HG02938 (cell line): Measurements from ENCODE around the gene SET.
"Not testable (repeated sequence)": the region's sequence is repeated elsewhere in the genome, so short reads cannot be mapped to it uniquely, and the experiment has no call there.

Experiments
- ATAC-seq: cut with Tn5 transposase; IDR thresholded peaks from one replicate; pipeline ENCODE4 v1.9.1; 2021; ENCODE audit warnings: mild to moderate bottlenecking, moderate library complexity; ENCODE audit not compliant: unreplicated experiment

The SET gene

GRCh38 chr9:128688501-128689292 is at the start of gene SET:
Gene SET (plus strand): TSS chr9:128689222. CDS start chr9:128689583, 361 bp downstream.
- ATAC-seq: peak; percentile 53

- ATAC-seq: no peak
These were observed 48.4 kb upstream of the SET start for GRCh38 chr9:128640603-128641002.

GRCh38 chr9:128642675-128643245 is 46.3 kb upstream of the SET start:
- no peak for ATAC-seq

- peak; percentile 75 for ATAC-seq
These were observed 45.3 kb upstream of the SET start for GRCh38 chr9:128643519-128644300.

- not testable (repeated sequence) for ATAC-seq
These were observed 40.8 kb upstream of the SET start for GRCh38 chr9:128648206-128648605.

GRCh38 chr9:128651798-128652197 is 37.2 kb upstream of the SET start:
- ATAC-seq: no peak

- ATAC-seq: no peak
These were observed 35.1 kb upstream of the SET start for GRCh38 chr9:128653908-128654307.

- ATAC-seq: no peak
These were observed 34.5 kb upstream of the SET start for GRCh38 chr9:128654481-128654880.

GRCh38 chr9:128656416-128657343 is 32.3 kb upstream of the SET start, which contains the start of gene DYNC2I2:
Gene DYNC2I2 (minus strand): TSS chr9:128656847. CDS start chr9:128656726, 121 bp downstream.
- peak; percentile 48 for ATAC-seq

- no peak for ATAC-seq
These were observed 31.7 kb upstream of the SET start for GRCh38 chr9:128657344-128657704.

- ATAC-seq: no peak
These were observed 31.2 kb upstream of the SET start for GRCh38 chr9:128657796-128658195.

- not testable (repeated sequence) for ATAC-seq
These were observed 22.5 kb upstream of the SET start for GRCh38 chr9:128666481-128666941.

GRCh38 chr9:128669786-128670185 is 19.2 kb upstream of the SET start:
- ATAC-seq: no peak

- no peak for ATAC-seq
These were observed 13.6 kb upstream of the SET start for GRCh38 chr9:128675382-128675781.

- ATAC-seq: no peak
These were observed 11.2 kb upstream of the SET start for GRCh38 chr9:128677794-128678193.

- no peak for ATAC-seq
These were observed 5.5 kb upstream of the SET start for GRCh38 chr9:128683340-128684064.

- ATAC-seq: peak; percentile 7
These were observed 5.0 kb upstream of the SET start for GRCh38 chr9:128684065-128684324.

- peak; percentile 38 for ATAC-seq
These were observed 4.5 kb upstream of the SET start for GRCh38 chr9:128684325-128685199.
